HG03159 (cell line): ENCODE measurements around the gene MED26.
"Not testable (repeated sequence)": the region's sequence is repeated elsewhere in the genome, so short reads cannot be mapped to it uniquely, and the experiment has no call there.

Experiments used
- ATAC-seq: cut with Tn5 transposase; IDR thresholded peaks from one replicate; pipeline ENCODE4 v1.9.1; 2021; ENCODE audit warnings: mild to moderate bottlenecking, moderate library complexity; ENCODE audit not compliant: unreplicated experiment

The MED26 gene, protein sequence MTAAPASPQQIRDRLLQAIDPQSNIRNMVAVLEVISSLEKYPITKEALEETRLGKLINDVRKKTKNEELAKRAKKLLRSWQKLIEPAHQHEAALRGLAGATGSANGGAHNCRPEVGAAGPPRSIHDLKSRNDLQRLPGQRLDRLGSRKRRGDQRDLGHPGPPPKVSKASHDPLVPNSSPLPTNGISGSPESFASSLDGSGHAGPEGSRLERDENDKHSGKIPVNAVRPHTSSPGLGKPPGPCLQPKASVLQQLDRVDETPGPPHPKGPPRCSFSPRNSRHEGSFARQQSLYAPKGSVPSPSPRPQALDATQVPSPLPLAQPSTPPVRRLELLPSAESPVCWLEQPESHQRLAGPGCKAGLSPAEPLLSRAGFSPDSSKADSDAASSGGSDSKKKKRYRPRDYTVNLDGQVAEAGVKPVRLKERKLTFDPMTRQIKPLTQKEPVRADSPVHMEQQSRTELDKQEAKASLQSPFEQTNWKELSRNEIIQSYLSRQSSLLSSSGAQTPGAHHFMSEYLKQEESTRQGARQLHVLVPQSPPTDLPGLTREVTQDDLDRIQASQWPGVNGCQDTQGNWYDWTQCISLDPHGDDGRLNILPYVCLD

DNA sequence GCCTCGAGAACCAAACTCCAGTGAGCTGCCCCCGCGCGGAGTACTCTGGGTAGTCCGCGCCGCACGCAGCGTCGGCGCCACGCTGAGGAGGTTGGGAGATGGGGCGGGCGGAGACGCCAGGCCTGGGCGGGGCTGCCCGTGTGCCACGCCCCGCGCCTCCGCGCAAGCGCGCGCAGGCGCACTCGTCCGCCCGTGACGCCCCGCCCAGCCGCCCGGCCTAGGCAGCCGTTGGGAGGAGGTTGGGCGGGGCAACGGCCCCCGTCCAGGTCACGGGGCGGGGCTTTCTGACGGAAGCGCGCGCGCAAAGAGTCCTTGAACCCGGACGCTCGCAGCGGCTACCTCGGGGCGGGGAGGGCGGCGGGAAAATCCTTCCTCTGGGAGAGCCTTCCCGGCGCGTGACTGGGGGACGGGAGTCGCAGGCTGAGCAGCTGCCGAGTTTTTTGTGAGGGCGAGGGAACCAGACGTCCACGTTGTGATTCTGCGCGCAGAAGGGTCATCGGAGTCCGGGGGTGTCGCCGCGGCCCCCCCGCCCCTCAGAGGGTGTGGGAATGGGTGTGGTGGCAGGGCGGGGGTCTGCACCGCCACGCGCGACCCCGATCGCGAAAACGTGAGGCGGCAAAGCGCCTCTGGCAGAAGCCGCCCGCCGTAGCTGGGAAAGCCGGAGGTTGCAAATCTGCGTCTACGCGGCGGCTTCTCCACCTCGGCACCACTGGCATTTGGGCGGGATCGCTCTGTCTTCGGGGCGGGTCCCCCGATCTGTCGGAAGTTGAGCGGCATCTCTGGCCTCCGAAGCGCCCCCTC is at the start of gene MED26:
MED26 (minus strand) TSS at position 22 of the 801 bp plus-strand sequence. CDS start 261 bp downstream, outside the sequence.
- ATAC-seq, result peak; percentile 84

DNA sequence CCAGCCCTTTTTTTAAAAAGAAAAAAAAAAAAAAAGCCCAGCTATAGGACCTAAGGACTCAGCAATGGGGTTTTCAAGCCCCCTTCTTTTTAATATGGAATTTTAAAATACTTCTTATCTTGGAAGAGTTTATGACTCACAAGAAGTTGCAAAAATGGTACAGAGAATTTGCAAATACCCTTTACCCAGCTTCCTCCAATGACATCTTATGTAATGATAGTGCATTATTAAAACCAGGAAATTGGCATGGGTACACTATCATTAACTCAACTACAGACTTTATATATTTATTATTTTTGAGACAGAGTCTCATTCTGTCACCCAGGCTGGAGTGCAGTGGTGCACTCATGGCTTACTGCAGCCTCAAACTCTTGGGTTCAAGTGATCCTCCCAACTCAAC is 49.1 kb upstream of the MED26 start:
- ATAC-seq, result no peak

DNA sequence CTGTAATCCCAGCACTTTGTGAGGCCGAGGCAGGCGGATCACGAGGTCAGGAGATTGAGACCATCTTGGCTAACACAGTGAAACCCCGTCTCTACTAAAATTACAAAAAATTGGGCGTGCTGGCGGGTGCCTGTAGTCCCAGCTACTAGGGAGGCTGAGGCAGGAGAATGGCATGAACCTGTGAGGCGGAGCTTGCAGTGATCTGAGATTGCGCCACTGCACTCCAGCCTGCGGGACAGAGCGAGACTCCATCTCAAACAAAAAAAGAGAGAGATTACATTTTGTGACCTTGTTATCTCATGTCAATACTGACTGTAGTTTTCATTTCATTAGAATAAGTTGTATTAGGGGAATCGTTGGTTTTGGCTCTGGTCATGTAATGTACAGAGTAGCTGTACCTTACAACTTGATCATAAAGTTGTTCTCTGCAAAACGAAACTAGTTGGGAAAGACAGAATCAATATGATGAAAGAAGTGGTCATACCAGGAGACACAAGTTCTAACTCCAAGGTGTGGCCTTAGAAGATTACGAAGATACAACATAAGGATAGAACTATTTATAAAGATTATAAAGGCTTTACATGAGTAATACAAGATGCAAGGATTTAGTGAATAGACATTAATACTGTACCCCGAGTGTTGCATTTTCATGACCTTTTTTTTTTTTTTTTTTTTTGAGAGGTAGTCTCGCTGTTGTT is 48.2 kb upstream of the MED26 start:
- no peak for ATAC-seq

DNA sequence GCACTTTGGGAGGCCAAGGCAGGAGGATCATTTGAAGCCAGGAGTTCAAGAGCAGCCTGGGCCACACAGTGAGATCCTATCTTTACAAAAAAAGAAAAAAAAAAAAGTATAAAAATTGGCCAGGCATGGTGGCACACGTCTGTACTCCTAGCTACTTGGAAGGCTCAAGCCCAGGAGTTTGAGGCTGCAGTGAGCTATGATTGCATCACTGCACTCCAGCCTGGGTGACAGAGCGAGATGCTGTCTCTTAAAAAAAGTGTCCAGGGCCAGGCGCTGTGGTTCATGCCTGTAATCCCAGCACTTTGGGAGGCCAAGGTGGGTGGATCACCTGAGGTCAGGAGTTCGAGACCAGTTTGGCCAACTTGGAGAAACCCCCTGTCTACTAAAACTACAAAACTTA is 45.8 kb upstream of the MED26 start:
- ATAC-seq, result not testable (repeated sequence)

DNA sequence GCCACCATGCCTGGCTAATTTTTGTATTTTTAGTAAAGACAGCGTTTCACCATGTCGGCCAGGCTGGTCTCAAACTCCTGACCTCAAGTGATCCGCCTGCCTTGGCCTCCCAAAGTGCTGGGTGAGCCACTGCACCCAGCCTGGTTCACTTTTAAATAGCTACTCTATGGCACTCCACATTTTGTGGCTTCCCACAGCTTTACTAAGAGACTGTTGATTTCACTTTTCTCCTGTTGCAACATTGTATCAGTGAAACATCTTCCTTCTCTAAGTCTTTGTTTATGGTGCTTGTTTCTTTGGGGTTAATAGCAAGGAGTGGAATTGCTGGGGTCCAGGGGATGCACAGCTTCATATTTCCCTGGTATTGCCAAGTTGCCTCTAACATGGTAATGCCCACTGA is 45.2 kb upstream of the MED26 start:
- ATAC-seq, result no peak

DNA sequence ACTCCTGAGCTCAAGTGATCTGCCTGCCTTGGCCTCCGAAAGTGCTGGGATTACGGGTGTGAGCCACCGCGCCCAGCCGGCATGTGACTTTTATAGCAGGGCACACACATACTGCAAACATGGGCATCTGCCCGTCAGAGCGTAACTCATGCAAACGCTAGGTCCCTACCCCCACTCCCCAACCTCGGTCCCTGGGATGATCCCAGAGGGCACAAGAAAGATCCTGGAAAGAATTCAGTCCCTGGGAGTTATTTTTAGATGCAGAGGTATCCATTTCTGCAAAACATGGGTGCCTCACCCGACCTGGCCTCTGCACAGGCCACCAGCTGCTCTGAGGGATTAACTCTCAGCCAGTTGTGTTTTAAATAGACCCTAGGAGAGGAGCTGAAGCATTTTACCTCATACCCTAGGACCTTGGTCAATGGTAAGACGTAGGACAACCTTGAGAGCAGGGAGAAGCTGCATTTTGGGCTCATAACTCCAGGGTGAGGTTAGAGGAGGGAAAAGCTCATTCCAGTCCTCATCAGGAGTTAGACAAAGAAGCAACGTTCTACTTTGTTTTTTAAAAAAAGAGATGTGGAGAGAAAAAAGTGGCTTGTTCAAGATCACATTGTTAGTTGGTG is 43.8 kb upstream of the MED26 start:
- no peak for ATAC-seq

DNA sequence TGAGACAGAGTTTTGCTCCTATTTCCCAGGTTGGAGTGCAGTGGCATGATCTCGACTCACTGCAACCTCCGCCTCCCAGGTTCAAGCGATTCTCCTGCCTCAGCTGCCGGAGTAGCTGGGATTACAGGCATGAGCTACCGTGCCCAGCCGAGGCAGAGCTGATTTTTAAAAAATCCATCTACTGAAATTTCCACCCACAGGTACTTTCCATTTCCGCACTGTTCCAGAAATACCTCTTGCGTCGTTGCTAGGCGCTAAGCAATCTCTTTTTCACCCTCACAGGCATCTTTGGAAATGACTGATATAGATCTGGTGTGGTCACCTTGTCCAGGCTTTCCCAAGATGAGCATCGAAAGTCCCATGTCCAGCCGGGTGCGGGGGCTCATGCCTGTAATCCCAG is 42.3 kb upstream of the MED26 start:
- no peak for ATAC-seq

DNA sequence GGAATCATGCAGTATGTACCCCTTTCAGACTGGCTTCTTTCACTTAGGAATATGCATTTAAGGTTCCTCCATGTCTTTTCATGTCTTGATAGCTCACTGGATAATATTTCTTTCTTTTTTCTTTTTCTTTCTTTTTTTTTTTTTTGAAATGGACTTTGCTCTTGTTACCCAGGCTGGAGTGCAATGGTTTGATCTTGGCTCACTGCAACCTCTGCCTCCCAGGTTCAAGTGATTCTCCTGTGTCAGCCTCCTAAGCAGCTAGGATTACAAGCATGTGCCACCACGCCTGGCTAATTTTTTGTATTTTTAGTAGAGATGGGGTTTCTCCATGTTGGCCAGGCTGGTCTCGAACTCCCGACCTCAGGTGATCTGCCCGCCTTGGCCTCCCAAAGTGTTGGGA is 40.7 kb upstream of the MED26 start:
- ATAC-seq, result not testable (repeated sequence)

DNA sequence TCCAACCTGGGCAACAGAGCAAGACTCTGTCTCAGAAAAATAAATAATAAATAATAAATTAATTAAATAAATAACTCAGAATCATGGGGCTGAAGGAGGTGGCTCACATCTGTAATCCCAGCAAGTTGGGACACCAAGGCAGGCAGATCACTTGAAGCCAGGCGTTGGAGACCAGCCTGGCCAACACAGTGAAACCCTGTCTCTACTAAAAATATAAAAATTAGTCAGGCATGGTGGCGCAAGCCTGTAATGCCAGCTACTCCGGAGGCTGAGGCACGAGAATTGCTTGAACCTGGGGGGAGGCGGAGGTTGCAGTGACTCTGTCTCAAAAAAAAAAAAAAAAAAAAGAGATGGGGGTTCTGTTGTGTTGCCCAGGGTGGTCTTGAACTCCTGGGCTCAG is 40.2 kb upstream of the MED26 start:
- ATAC-seq, result no peak

DNA sequence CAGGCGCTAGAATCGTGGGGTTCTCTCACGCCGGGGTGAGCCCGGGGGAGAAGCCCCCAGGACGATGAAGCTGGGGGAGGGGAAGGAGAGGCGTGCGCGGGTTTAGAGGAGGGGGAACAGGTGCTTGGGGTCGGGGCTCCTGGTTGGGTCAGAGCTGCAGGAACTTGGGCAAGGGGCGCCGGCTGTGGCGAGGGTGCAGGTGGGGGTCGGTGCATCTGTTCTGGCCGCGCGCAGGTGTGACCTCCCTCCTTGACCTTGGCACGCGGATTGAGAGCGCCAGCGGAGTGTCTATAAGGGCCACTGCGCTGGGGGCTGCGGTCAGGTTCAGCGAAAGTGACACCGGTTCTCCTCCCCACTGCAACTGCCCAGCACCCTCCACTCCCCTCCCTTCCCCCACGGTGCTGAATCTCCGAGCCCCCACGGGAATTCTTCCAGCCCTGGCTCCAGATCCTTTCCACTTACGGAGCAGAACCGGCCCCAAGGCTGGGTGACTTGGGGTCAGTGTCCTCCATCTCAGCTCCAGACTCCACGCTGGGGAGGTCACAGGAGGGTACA is 33.6 kb upstream of the MED26 start:
- no peak for ATAC-seq

DNA sequence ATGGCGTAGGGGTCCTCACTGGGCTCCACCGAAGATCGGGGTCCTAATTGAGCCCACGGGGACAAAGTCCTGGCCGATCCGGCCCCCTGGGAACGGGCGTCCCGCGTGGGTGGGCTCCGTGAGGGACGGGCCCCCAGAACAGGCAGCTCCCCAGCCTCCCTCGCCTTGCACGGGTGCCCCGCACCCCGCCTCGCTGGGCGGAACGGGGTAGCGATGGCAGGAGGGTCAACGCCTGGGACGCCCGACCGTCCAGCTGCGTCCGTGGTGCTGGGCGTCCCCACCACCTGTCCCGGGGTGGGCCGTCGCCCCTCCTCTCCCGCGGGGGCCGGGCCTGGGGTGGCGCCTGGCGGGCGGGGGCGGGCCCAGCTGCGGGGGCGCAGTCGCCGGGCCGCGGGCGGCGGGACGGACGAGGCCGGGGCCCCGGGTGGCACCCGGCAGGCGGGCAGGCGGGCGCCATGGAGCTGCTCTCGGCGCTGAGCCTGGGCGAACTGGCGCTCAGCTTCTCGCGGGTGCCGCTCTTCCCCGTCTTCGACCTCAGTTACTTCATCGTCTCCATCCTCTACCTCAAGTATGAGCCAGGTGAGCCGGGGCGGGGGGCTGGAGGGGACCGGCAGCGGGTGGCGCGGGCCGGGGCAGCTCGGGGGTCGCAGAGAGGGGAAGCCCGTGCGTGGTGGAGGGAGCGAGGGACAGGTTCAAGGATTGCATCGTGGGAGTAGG is 32.9 kb upstream of the MED26 start, which contains the start of gene TMEM38A:
TMEM38A (plus strand) TSS at position 377 of the 717 bp plus-strand sequence; CDS start at position 456, 79 bp downstream.
- no peak for ATAC-seq

DNA sequence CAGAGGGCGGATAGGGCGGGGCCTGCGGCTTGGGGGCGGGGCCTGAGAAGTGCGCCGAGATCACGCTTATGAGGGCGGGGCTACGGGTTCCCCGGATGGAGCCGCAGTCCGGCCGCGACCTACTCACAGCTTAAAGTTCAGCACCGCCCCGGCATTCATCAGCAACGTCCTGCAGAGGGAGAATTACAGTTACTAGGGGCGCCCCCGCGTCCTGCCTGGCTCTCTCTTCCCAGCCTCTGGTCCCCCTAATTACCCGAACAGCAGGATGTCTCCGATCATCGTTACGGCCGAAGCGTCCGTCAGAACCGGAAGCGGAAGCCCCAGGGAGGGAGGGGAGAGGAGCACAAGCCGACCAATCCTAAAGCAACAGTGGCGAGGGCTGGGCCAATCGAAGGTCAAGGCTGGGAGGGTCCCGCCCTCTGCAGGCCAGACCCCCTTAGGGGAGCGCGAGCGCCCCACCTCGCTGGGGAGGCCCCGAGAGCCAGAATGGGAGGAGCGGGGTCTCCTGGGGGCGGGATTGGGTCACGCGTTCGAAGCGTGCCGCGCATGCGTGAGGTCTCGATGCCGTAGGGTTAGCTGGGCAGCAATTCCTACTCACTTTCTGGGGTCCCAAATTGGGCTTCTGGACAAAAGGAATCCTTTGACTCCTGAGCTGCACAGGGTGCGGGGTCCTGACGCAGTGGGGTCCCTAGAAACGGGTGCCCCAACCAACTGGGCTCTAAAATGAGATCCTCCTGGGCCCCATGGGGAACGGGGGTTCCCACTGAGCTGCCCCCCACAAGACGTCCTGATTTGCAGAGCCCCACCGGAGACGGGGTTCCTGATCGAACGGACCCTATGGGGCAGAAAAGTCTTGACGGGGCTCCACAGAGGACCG is 32.1 kb upstream of the MED26 start, which contains the start of gene SMIM7:
SMIM7 (minus strand) TSS at position 313 of the 877 bp plus-strand sequence; CDS start at position 279, 34 bp downstream.
- peak; percentile 92 for ATAC-seq

DNA sequence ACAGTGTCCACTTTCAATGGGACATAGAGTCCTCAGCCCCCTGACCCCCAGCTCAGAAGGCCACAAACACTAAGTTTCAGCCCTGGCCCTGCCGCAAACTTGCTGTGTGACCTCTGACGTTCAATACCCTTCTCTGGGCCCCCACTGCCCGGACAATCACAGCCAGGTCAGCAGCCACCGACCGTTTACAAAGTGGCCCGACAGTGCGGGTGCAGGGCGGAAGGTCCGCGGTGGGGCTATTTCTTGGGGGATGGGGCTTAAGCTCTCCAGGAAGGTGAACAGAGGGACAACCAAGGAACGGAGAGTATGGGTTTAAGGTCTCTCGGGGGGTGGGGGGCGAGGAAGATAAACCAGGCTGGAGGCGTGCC is 31.4 kb upstream of the MED26 start:
- no peak for ATAC-seq

DNA sequence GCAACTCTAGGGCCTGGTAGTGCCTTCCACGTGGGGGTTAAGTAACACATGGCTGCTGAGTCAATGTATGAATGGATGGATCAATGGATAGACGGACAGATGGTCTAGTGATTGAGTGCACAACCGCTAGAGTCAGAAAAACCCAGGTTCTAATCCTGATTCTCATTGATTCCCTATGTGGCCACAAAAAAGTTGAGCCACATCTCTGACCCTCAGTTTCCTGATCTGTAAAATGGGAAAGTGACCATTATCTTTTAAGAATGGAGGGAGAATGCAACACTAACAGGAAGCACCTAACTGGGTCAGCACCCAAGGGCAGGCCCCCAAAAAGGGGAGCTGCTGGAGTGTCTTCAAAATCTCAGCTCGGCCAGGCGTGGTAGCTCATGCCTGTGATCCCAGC is 29.4 kb upstream of the MED26 start:
- ATAC-seq, result no peak

DNA sequence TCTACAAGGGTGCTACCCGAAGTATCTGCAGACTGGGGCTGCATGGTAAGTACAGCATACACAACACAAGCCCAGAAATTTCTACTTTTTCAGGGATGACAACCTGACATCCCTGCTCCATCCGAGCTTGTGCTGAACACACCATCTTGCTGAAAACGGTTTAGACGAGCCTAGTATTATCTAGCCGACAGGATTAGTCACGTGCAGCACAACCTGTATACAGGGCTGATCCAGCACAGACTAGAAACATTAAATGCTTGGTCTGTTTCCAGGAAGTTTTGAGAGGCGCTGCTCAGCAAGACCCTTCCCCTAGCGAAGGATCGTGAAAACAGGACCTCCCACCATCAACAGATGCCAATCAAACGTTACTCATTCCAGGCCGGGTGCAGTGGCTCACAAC is 27.7 kb upstream of the MED26 start:
- no peak for ATAC-seq

DNA sequence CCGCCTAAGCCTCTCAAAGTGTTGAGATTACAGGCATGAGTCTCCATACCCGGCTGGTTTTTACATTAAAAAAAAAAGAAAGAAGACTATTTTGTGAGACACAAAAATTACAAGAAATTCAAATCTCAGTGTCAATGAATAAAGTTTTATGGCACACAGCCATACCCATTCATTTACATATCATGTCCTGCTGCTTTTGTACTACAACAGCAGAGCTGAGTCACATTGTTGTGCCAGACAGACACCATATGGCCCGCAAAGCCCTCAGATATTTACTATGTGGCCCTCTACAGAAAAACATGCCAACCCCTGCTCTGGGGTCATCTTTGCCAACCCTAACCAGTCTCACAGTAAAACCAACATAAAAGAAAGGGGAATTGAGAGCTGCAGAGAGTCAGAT is 26.6 kb upstream of the MED26 start:
- ATAC-seq, result no peak

DNA sequence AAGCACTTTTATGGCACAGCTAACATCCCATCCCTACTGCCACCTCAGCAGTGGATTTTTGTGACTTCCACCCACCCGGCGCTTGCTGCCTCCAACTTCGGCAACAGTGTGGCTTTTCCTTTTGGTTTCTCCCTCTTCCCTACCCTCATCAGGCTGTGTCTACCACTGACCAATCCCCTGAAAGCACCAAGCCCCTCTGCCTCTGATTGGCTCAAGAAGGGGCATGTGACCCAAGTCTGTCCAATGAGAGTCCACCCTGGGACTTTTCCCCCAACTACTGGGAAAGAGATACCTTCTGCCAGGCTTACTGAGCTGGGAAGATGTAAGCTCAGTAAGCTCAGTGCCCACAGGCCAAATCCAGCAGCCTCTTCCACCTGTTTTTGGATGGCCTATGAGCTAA is 26.1 kb upstream of the MED26 start:
- no peak for ATAC-seq

DNA sequence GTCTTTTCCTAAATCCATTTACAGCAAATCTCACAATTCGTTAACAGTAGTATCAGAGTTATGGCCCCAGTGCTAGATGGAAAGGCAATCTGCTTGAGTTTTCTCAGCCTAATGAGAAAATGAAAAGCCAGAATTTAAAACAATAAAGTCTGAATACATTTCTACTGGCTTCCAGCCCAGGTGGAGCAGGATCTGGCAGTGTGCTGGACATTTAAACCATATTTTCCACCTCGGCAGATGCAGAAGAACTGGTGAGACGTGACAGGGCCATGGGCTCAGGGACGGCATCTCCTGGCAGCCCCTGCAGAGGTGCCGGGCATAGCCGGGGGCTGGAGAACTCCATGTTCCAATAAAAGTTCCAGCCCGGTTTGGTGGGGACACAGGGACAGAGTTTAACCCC is 24.9 kb upstream of the MED26 start:
- no peak for ATAC-seq
